ENCODE measurements around the gene SYNCRIP. TPM values are rescaled to one million over a fixed set of nuclear protein-coding genes. Genes with fewer than 3 reads are reported as not detected.

The SYNCRIP gene
- total and polyA plus RNA-seq, 2 of the 13 experiments (the other 11 are each of a cell fraction or from before 2014, with no cell fraction given): 8.1 to 112 TPM

- peak; percentile 67 for TF ChIP-seq ZNF407 (CRISPR knock-in tag; IDR thresholded peaks at IDR 0.05; ENCODE audit: not compliant biosample characterization)
- TF ChIP-seq GPBP1L1 (CRISPR knock-in tag; IDR thresholded peaks at IDR 0.05): no peak
- peak; percentile 73; the same call in 1 of the 2 replicates for TF ChIP-seq BORCS8-MEF2B (CRISPR knock-in tag; IDR thresholded peaks at IDR 0.05)
- TF ChIP-seq JUN (CRISPR knock-in tag; IDR thresholded peaks at IDR 0.05): no peak
- TF ChIP-seq ZNF354B (CRISPR knock-in tag; IDR thresholded peaks at IDR 0.05): no peak
- TF ChIP-seq TFAP4 (IDR thresholded peaks at IDR 0.05; ENCODE audit: borderline replicate concordance, low read depth): no peak
- TF ChIP-seq ONECUT2 (CRISPR knock-in tag; IDR thresholded peaks at IDR 0.05): no peak
- peak; percentile 29; the same call in 1 of the 2 replicates for TF ChIP-seq ZNF343 (CRISPR knock-in tag; IDR thresholded peaks at IDR 0.05)
- TF ChIP-seq NR3C1 (CRISPR knock-in tag; IDR thresholded peaks at IDR 0.05): no peak
- peak; percentile 40; the same call in 1 of the 2 replicates for TF ChIP-seq CCDC6 (CRISPR knock-in tag; IDR thresholded peaks at IDR 0.05)
- TF ChIP-seq MED13 (CRISPR knock-in tag; IDR thresholded peaks at IDR 0.05): peak; percentile 30; the same call in 1 of the 2 replicates
- TF ChIP-seq THAP11 (CRISPR knock-in tag; IDR thresholded peaks at IDR 0.05): peak; percentile 26
- no peak for TF ChIP-seq CENPBD1 (CRISPR knock-in tag; IDR thresholded peaks at IDR 0.05; ENCODE audit: borderline replicate concordance, low read depth)
- TF ChIP-seq ZNF280D (CRISPR knock-in tag; IDR thresholded peaks at IDR 0.05): no peak
Observed at GRCh38 chr6:85643537-85644278, 1.0 kb upstream of the SYNCRIP start (continued).

Data from HepG2 (cell line).